GM12878 (cell line): Measurements from ENCODE around the gene OR14J1. TPM values are rescaled to one million over a fixed set of nuclear protein-coding genes. Genes with fewer than 3 reads are reported as not detected.

Source experiments
- ATAC-seq: fragments of 200-7000 bp; cut with Tn5 transposase; 3 replicates; pipeline ENCODE4 v1.9.1; 2020; ENCODE audit warnings: mild to moderate bottlenecking, moderate library complexity
- Bru-seq: library from RNA; stranded (reverse); fragments of 400-500 nt; gene quantifications from one replicate; lab custom pipeline; 2021; lab: Mats Ljungman, UMichigan
- BruChase-seq, 2 experiments: library from RNA; stranded (reverse); fragments of 400-500 nt; gene quantifications; one replicate each; lab custom pipeline; 2021; lab: Mats Ljungman, UMichigan
- BruUV-seq: library from RNA; stranded (reverse); fragments of 400-500 nt; replicated peaks from 2 replicates; lab custom pipeline; 2021; lab: Mats Ljungman, UMichigan
- CTCF ChIA-PET: fragments of 300-600 bp; sonication (Branson Sonifier 250); formaldehyde crosslinking; extraction: SDS; loops from one replicate; lab custom pipeline; 2021; ENCODE audit warnings: inconsistent platforms; lab: Yijun Ruan, JAX
- POLR2A ChIA-PET: fragments of 350-600 bp; formaldehyde crosslinking; extraction: SDS; loops from one replicate; lab custom pipeline; 2021; ENCODE audit warnings: inconsistent platforms; lab: Charles Lee
- RAD21 ChIA-PET: fragments of 300-600 bp; sonication (Branson Sonifier 250); formaldehyde crosslinking; loops from one replicate; lab custom pipeline; 2023; ENCODE audit warnings: antibody characterized with exemption; ENCODE audit not compliant: unreplicated experiment; lab: Charles Lee
- SMC1A ChIA-PET: fragments of 300-600 bp; sonication (Branson Sonifier 250); formaldehyde crosslinking; loops from one replicate; lab custom pipeline; 2023; ENCODE audit not compliant: unreplicated experiment, uncharacterized antibody; lab: Charles Lee
- DNase-seq: peaks from one replicate; pipeline ENCODE4 v3.0.0-alpha.2; 2011; ENCODE audit warnings: low read depth, low spot score
- FAIRE-seq: peaks from 3 replicates; lab custom pipeline; 2011; peaks lifted over from hg19 to GRCh38; lab: Jason Lieb, UNC
- H2AFZ ChIP-seq: 2 replicates; pipeline ENCODE4 v1.6.0; 2011; ENCODE audit warnings: low read depth, low read length, control low read depth; ENCODE audit not compliant: control insufficient read depth
- H3K27ac ChIP-seq: 2 replicates; pipeline ENCODE4 v1.5.1; 2011; ENCODE audit warnings: control low read depth; ENCODE audit not compliant: control insufficient read depth, insufficient read depth
- H3K27me3 ChIP-seq, 2 experiments: replicated peaks in 1 of 2; 2 replicates each; pipeline versions ENCODE4 v1.6.0 to v1.6.1; 2011; ENCODE audit warnings: low read length in 1 of 2; ENCODE audit not compliant: control insufficient read depth in 2 of 2, insufficient read depth in 2 of 2
- H3K36me3 ChIP-seq, 2 experiments: 2 replicates each; pipeline ENCODE4 v1.5.1; 2011; ENCODE audit warnings: low read length in 1 of 2; ENCODE audit not compliant: control insufficient read depth in 2 of 2, insufficient read depth in 2 of 2
- H3K4me1 ChIP-seq: 2 replicates; pipeline ENCODE4 v1.6.1; 2011; ENCODE audit warnings: mild to moderate bottlenecking, low read length, moderate library complexity, mixed read lengths; ENCODE audit not compliant: control insufficient read depth, insufficient read depth
- H3K4me2 ChIP-seq: 2 replicates; pipeline ENCODE4 v1.6.0; 2011; ENCODE audit warnings: control low read depth; ENCODE audit not compliant: control insufficient read depth, insufficient read depth
- H3K4me3 ChIP-seq: fragments of 200-600 bp; sonication (generic); 2 replicates; pipeline ENCODE4 v1.5.1; 2016
- H3K79me2 ChIP-seq: 2 replicates; pipeline ENCODE4 v1.6.0; 2011; ENCODE audit warnings: low read length; ENCODE audit not compliant: control insufficient read depth, insufficient read depth
- H3K9ac ChIP-seq: 2 replicates; pipeline ENCODE4 v1.8.0; 2011; ENCODE audit warnings: low read length, control low read depth, mixed read lengths; ENCODE audit not compliant: control insufficient read depth, insufficient read depth
- H3K9me3 ChIP-seq: replicated peaks from 3 replicates; pipeline ENCODE4 v1.5.1; 2011; ENCODE audit warnings: mild to moderate bottlenecking, low read length; ENCODE audit not compliant: control insufficient read depth, insufficient read depth
- H4K20me1 ChIP-seq: 2 replicates; pipeline ENCODE4 v1.6.0; 2011; ENCODE audit not compliant: control insufficient read depth, insufficient read depth
- CBX5 ChIP-seq: sonication (generic); IDR thresholded peaks from 2 replicates; pipeline ENCODE4 v1.6.1; 2016; ENCODE audit warnings: low read depth, moderate library complexity, mild to moderate bottlenecking, inconsistent platforms
- CEBPB ChIP-seq, 2 experiments: fragments of 150-350 bp in 1 of 2; IDR thresholded peaks; 2 replicates each; pipeline ENCODE4 v1.6.1; 2012 to 2014; ENCODE audit warnings: low read depth in 2 of 2, low read length in 2 of 2, borderline replicate concordance in 1 of 2, inconsistent platforms in 1 of 2
- CUX1 ChIP-seq: IDR thresholded peaks from 2 replicates; pipeline ENCODE4 v1.6.1; 2012; ENCODE audit warnings: improper control_type of control experiment, low read depth, low read length; ENCODE audit not compliant: insufficient replicate concordance
- EED ChIP-seq: sonication (generic); IDR thresholded peaks from 2 replicates; pipeline ENCODE4 v1.6.1; 2016; ENCODE audit warnings: antibody characterized with exemption, low read depth
- KLF5 ChIP-seq: fragments of 450-650 bp; IDR thresholded peaks from 2 replicates; pipeline ENCODE4 v1.6.1; 2014; ENCODE audit warnings: mild to moderate bottlenecking; ENCODE audit not compliant: partially characterized antibody
- POLR2A ChIP-seq: IDR thresholded peaks from 2 replicates; pipeline ENCODE4 v1.6.1; 2011; ENCODE audit warnings: low read depth, mild to moderate bottlenecking, low read length
- RCOR1 ChIP-seq: conservative IDR thresholded peaks from 2 replicates; pipeline ENCODE4 v1.6.1; 2012; ENCODE audit warnings: low read depth, low read length, improper control_type of control experiment
- SREBF1 ChIP-seq: IDR thresholded peaks from 2 replicates; pipeline ENCODE4 v1.6.1; 2012; ENCODE audit warnings: mild to moderate bottlenecking, low read length
- TCF12 ChIP-seq: IDR thresholded peaks from 2 replicates; pipeline ENCODE4 v1.6.1; 2011; ENCODE audit warnings: low read depth, mild to moderate bottlenecking, low read length
- ZBTB40 ChIP-seq: fragments of 450-650 bp; IDR thresholded peaks from 2 replicates; pipeline ENCODE4 v1.6.1; 2016; ENCODE audit warnings: mild to moderate bottlenecking, moderate library complexity, borderline replicate concordance
- ZNF207 ChIP-seq: fragments of 450-650 bp; IDR thresholded peaks from 2 replicates; pipeline ENCODE4 v1.6.1; 2014; ENCODE audit warnings: antibody characterized with exemption, mild to moderate bottlenecking, borderline replicate concordance
- ZNF622 ChIP-seq: fragments of 450-650 bp; IDR thresholded peaks from 2 replicates; pipeline ENCODE4 v1.6.1; 2017; ENCODE audit warnings: mild to moderate bottlenecking, inconsistent platforms
- WGBS: methylation state at CpG from one replicate; pipeline ENCODE4 v1.1.6; 2016; ENCODE audit warnings: low lambda C conversion rate; ENCODE audit not compliant: insufficient replicate concordance, insufficient coverage; ENCODE audit errors: missing lambda C conversion rate; 5-methylcytosine and 5-hydroxymethylcytosine counted together
- in situ Hi-C: fragments of 300-500 bp; cut with MboI; formaldehyde crosslinking; loops from 9 replicates; pipeline ENCODE4 v1.14.3; 2018; ENCODE audit warnings: mixed read lengths
- intact Hi-C: fragments of 100-400 bp; cut with micrococcal nuclease; formaldehyde crosslinking; loops from one replicate; pipeline ENCODE4 v1.14.2; 2022; ENCODE audit not compliant: unreplicated experiment
- long read RNA-seq, 2 experiments: library from polyadenylated mRNA; unstranded; transcript quantifications; one replicate each; pipeline ENCODE4 v2.0.0, GENCODE V29; 2019 to 2020
- polyA minus RNA-seq, 3 experiments: library from RNA; depleted of rRNA, polyadenylated mRNA; stranded (reverse); fragments of >200 nt; gene quantifications; 2 replicates each; pipeline ENCODE4 v1.2.3, GENCODE V29; 2011
- polyA plus RNA-seq, 11 experiments: library from polyadenylated mRNA; depleted of rRNA in 4 of 11; unstranded in 6 of 11; stranded (reverse) in 5 of 11; fragments of >200 nt; fragmentation: Nextera tagmentation in 4 of 11; fragmentation: Illumina TruSeq in 1 of 11; extraction: Ambion mirVana in 4 of 11; extraction: Trizol in 1 of 11; gene quantifications; 1 replicate in 1 of 11; 2 replicates in 10 of 11; pipeline versions ENCODE4 v1.2.1 to v1.2.3, GENCODE V29; 2011 to 2016; ENCODE audit warnings: inconsistent platforms in 2 of 11, missing spikeins in 2 of 11, low read depth in 1 of 11
- total RNA-seq, 4 experiments: library from RNA; depleted of rRNA in 3 of 4; stranded (reverse); fragments of >200 nt in 3 of 4; fragmentation: Illumina TruSeq in 1 of 4; extraction: Trizol in 1 of 4; gene quantifications; 2 replicates each; pipeline versions ENCODE4 v1.2.1 to v1.2.3, GENCODE V29; 2013 to 2021

Gene OR14J1, protein sequence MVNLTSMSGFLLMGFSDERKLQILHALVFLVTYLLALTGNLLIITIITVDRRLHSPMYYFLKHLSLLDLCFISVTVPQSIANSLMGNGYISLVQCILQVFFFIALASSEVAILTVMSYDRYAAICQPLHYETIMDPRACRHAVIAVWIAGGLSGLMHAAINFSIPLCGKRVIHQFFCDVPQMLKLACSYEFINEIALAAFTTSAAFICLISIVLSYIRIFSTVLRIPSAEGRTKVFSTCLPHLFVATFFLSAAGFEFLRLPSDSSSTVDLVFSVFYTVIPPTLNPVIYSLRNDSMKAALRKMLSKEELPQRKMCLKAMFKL
- total RNA-seq (2013; cell fraction: nucleolus; rRNA removed): not detected in 2 replicates
- not detected in 2 replicates for total RNA-seq (2014; rRNA removed)
- not detected in 2 replicates for total RNA-seq (2014; rRNA removed; fragmentation: Illumina TruSeq; extraction: Trizol)
- not detected in 2 replicates for total RNA-seq (2021)
- polyA plus RNA-seq (2011; ENCODE audit: low read depth): not detected
- polyA plus RNA-seq (2011; rRNA removed): not detected in 2 replicates
- not detected in 2 replicates for polyA plus RNA-seq (2011; cell fraction: cytosol; rRNA removed)
- not detected in 2 replicates for polyA plus RNA-seq (2011; cell fraction: nucleus; rRNA removed)
- not detected in 2 replicates for polyA plus RNA-seq (2012)
- not detected in 2 replicates for polyA plus RNA-seq (2014; fragmentation: Illumina TruSeq; extraction: Trizol)
- not detected for polyA plus RNA-seq (2014; fragmentation: Nextera tagmentation; extraction: Ambion mirVana)
- polyA plus RNA-seq (2014; rRNA removed): not detected in 2 replicates
- polyA plus RNA-seq (2016; fragmentation: Nextera tagmentation; extraction: Ambion mirVana): not detected
- not detected in 2 replicates for polyA minus RNA-seq (2011; rRNA and poly(A)+ RNA removed)
- not detected in 2 replicates for polyA minus RNA-seq (2011; cell fraction: cytosol; rRNA and poly(A)+ RNA removed)
- polyA minus RNA-seq (2011; cell fraction: nucleus; rRNA and poly(A)+ RNA removed): not detected in 2 replicates
- not detected for Bru-seq, nascent RNA
- BruChase-seq, experiment 1, labeled RNA remaining after a 6-hour chase: not detected
- BruChase-seq, experiment 2, labeled RNA remaining after a 2-hour chase: percentile 14 among the genes with signal in this experiment
- long read RNA-seq, experiment 1: 0 reads
- long read RNA-seq, experiment 2: 0 reads

- no peak within 1 kb of the TSS for H3K9ac ChIP-seq
- no TSS peak for BruUV-seq
These were observed at the start of gene OR14J1 for GRCh38 chr6:29301316-29301715. Gene OR14J1, plus strand, starts transcription at chr6:29301701. Its CDS starts 4,989 bp downstream, at chr6:29306690.

More at GRCh38 chr6:29301316-29301715, at the start of gene OR14J1:
- no peak within 1 kb of the TSS for H3K27ac ChIP-seq
- ChIA-PET SMC1A (no interaction called here), RAD21 (no interaction called here), POLR2A (no interaction called here), CTCF (no interaction called here)
- no peaks in the 10 kb centered on the region for H3K9me3 ChIP-seq
- H3K36me3 ChIP-seq: no peaks in the 10 kb centered on the region
- H3K4me3 ChIP-seq: no peak within 1 kb of the TSS
- H4K20me1 ChIP-seq: no peaks in the 10 kb centered on the region
- DNase-seq (no peak), ATAC-seq (no peak), FAIRE-seq (no peak)
- no peaks in the 10 kb centered on the region for H3K4me1 ChIP-seq
- no peaks in the 10 kb centered on the region for H3K27me3 ChIP-seq
- no peak within 1 kb of the TSS for H2AFZ ChIP-seq
- in situ Hi-C loops: no loop called here
- H3K4me2 ChIP-seq: no peak within 1 kb of the TSS
- H3K79me2 ChIP-seq: no peaks in the 10 kb centered on the region
- intact Hi-C loops: no loop called here
- TF ChIP-seq POLR2A: no peak
- TF ChIP-seq TCF12: no peak
- TF ChIP-seq CEBPB (IDR thresholded peaks at IDR 0.05; ENCODE audit: borderline replicate concordance in 1 of 2, low read depth in 2 of 2, low read length in 2 of 2): no peak
- TF ChIP-seq CUX1: no peak
- no peak for TF ChIP-seq RCOR1
- TF ChIP-seq ZNF207: no peak
- TF ChIP-seq ZNF622: no peak
- no peak for TF ChIP-seq SREBF1
- TF ChIP-seq EED: no peak
- no peak for TF ChIP-seq CBX5
- TF ChIP-seq KLF5: no peak
- TF ChIP-seq ZBTB40: no peak
- WGBS: 2% methylated on average over 3 of the region's 3 CpGs
